ENCODE results near the gene WDR72.
"Not testable (repeated sequence)": the region's sequence is repeated elsewhere in the genome, so short reads cannot be mapped to it uniquely, and the experiment has no call there.

The WDR72 gene

DNA sequence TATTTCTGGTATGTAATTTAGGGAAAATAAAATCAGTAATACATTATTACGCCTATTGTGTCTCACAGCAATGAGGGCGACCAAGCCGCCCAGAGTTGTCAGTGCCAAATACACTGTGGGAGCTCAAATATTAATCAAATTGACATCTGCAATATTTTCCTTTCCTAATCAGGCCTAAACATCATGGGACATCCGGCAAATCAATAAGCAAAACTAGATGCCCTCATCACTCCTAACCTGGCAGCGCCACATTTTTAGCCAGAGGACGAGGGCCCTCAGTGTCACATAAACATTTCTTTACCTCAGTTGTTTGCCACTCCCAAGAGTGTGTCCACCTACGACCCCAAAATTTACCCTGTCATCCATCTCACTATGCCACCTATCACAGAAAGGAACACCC, 64.1 kb downstream of the WDR72 start:
- DNase-seq, result no peak

DNA sequence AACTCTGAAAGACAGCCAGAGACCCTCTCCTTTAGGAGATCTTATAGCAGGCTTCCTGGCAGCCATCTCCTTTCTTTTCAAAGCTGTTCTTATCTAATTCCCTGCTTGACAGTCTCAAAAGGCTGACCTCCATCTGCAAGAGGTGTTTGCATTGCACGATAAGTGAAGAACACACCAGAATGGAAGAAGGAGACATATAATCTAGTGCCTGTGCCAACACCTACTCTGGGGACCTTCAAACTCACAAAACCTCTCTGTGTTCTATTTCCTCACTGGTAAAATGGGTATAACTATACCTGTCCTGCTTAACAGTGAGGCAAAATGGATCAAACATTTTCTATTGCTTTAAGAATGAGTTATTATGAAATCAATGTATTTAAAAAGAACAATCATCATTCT, 65.0 kb downstream of the WDR72 start:
- no peak for DNase-seq

DNA sequence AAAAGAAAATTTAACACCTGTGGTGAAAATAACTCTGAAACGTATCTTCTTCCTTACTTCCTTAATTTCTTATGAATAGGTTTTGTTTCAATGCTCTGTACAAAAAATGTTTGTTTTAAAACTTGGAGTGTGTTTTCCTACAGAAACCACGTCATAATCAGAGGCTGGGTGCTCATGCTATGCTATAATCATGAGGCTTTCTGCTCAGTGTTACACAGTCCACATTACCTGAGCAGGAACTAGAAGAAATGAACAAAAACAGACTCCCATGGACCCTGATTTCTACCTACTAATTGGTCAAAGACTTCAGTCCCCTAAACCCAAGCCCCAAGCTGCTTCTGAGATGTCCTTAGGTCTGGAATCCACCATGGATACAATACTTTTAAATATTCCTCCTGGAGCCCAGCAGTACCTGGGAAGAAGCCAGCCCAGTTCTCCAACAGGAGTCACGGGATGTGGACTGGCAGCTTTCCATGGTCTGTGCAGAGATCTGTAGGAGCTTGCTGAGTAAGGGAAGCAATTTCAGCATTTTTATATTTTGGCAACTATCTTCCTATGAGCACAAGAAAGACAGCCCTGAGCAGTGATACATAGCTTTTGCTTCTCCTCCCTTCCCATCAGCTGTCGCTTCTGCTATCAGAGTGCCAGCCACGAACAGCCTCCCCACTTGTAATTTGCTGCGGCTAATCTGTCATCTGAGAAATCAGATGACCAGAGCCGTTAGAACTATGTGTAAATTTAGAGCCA, 65.6 kb downstream of the WDR72 start:
- DNase-seq, result peak; percentile 35

GRCh38 chr15:53684162-53684561, 75.3 kb downstream of the WDR72 start:
- DNase-seq, result not testable (repeated sequence)

- DNase-seq, result no peak
Measured at GRCh38 chr15:53681056-53681455, 78.4 kb downstream of the WDR72 start.

DNA sequence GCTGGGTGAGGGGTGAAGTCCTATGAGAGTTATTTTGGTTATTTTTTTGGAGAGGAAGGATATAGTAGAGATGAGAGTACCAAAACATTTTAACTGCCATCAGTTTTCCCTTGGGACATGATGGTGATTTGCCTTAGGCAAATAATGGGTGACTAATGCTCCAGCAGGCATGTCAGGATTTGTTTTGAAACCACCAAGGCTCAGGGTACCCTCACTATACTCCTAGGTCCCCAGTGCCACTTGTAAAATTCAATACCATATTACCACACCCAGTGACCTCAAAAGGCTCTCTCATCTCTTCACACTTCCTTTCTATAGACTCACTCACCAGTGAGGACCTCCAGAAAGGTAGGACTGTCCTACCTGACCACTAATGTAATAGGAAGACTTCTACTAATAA, 83.6 kb downstream of the WDR72 start:
- DNase-seq, result no peak

DNA sequence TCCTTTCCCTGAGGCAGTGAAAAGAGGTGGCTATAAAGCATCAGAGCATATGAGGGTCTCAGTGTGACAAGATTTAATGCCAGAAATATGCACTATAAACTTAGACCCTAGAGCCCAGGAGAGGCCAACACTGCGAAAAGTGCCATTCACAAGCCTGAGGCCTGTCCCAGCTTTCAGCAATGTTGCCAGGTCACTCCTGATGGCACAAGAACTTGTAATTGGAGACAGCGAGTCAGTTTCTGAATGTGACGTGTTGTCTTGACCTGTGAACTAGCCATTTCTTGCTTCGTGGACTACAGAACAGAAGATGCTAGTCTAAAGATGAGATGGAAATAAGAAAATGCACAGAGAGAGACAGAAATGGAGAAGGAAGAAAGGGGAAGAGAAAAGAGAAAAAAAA, 87.9 kb downstream of the WDR72 start:
- DNase-seq, result no peak

DNA sequence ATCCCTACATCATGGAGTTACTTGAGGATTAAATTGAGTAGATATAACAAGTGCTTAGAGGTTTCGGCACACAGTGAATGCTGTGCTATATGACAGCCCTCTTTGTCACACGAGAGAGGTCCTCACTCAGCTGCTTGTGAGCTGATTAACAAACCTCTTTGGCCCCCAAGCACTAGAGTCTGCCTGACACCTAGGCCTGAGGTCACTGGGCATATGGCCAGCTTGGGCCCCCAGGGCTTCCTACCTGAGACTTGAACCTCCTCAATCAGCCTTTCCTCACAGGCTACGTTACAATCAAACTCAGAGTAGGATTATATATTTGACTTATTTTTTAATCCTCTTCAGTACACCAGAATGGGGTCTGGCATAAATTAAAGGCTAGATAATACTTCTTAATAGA, 88.8 kb downstream of the WDR72 start:
- no peak for DNase-seq

DNA sequence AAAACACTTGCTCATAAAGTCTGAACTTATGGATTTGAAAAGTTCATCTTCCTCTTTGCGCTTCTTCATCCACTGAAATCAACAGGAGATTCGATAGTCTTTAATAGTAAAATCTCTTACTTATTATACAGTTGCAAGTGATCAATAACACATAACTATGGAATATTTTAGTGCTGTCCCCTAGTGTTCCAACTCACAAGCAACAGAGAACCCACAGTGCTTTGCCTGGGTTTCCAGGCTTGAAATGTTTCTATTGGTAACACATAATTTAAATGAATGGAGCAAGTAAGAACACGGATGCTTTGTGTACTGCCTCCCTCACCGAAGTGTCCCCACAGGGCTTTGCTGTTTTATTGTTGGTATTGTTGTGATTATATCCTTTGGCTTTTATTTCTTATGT, 93.5 kb downstream of the WDR72 start:
- DNase-seq, result no peak

DNA sequence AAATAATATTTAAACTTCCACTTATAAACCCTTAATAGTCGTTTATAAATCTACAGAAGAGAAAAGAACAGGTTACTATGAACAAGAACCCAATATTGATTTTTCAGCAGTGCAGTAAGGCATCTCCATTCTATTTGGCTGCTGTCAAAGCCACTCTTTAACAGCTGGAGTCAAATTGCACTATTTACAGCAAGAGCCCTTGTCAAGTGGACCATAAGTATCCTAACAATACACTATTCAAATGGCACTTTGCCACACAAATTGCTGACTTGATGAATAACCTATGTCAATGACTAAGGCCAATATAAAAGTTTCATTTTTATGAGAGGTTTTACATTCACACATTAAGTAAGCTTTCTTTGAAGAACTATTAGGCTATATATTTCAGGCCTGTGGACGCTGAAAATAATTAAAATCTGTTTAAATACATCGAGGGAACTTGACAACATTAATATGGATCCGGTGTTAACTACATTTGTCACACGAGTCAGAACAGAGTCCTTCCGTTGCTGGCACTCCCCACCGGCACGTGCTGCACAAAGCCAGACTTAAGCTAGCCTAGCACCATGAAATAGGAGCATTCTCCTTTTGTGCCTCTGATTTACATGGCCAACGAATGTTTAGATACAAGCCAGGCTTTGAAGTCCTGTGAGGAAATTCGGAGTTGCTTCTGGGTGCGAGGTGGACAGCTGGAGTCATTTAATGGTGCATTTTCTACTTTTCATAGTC, 100.5 kb downstream of the WDR72 start:
- peak; percentile 86 for DNase-seq

- DNase-seq, result no peak
Measured at GRCh38 chr15:53658255-53658654, 101.2 kb downstream of the WDR72 start.

- no peak for DNase-seq
Measured at GRCh38 chr15:53648934-53649333, 110.5 kb downstream of the WDR72 start.

- DNase-seq, result peak; percentile 14
Measured at GRCh38 chr15:53644660-53645059, 114.8 kb downstream of the WDR72 start.

- no peak for DNase-seq
Measured at GRCh38 chr15:53634517-53635106, 124.9 kb downstream of the WDR72 start.

DNA sequence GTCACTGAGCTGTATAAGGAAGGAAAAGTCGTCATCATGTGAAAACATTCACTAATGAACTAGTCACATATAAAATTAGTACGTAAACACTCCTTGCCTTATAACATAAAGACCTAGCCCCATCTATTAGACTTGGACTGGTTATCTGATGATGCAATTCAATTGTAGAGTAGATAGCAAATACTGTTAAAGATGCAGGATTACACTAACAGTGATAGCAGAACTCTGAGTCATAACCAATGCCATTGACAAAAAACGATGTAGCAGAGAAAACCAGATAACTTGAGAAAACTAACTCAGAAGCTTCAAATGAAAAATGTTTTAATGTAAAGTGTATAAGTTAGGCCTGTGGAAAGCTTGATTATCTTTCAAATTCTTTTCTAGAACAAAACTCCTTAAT, 132.2 kb downstream of the WDR72 start:
- no peak for DNase-seq

DNA sequence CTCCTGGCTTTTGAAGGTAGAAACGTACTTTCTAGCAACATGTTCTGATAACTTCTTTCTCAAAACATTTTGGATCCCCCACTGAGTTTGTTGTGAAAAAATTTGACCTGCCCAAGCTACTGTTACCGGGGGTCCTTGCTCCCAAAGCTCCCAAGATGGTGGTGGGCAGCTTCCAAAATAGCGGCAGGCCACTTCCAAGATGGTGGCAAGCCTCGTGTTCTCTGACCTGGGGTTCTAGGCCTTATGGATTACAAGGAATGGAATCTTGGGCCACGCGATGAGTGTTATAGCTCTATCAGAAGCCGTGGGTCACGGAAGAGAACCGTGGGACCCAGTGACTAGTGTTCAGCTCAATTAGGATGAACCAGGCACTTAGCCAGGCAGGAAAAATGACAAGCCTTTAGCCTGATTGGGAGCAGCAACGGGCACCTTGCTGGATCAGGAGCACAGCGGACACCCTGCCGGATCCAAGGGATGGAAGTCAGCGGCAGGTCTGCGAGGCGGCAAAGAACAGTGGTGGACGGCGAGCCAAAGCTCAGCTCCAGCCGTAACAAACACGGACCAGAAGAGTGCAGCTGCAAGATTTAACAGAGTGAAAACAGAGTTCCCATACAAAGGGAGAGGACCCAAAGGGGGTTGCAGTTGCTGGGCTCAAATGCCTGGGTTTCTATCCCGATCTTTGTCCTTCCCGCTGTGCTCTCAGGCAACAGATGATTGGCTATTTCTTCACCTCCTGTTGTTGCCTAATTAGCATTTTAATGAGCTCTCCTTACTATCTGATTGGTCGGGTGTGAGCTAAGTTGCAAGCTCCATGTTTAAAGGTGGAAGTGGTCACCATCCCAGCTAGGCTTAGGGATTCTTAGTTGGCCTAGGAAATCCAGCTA, 133.3 kb downstream of the WDR72 start:
- no peak for DNase-seq

DNA sequence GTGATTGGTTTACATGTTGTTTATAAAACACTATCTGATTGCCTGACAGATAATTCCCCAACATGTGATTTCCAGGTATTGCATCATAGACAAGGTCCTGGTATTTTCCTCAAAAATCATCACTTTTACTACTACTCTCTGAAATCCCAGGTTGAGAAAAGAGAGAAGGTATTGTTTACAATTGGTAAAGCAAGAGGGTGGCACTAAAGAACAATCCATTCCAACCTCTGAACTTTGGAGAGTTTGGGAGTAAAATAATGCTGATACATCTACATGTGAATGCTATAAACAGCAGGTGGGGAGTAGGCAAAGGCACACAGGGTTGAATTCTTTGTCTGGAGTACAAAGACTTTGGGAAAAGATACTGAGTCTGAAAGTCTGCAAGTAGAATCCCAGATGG, 134.2 kb downstream of the WDR72 start:
- DNase-seq, result no peak

DNA sequence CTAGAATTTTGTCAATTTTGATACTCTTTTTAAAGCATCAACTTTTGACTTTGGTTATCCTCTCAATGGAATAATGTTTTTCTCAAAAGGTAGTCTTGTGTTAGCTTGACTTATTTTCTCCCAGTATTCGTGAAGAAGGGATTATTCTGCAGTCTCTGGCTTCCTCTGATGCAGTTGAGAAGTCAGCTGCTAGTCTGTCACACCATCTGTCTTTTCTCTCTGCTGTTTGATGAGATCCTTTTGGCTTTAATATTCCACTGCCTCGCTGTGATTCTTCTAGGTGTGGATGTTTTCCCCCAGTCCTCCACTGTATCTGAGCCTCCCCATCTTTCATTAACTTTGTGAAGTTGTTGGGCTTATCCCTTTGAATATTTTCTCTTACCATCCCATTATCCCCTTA, 141.0 kb downstream of the WDR72 start:
- no peak for DNase-seq

DNA sequence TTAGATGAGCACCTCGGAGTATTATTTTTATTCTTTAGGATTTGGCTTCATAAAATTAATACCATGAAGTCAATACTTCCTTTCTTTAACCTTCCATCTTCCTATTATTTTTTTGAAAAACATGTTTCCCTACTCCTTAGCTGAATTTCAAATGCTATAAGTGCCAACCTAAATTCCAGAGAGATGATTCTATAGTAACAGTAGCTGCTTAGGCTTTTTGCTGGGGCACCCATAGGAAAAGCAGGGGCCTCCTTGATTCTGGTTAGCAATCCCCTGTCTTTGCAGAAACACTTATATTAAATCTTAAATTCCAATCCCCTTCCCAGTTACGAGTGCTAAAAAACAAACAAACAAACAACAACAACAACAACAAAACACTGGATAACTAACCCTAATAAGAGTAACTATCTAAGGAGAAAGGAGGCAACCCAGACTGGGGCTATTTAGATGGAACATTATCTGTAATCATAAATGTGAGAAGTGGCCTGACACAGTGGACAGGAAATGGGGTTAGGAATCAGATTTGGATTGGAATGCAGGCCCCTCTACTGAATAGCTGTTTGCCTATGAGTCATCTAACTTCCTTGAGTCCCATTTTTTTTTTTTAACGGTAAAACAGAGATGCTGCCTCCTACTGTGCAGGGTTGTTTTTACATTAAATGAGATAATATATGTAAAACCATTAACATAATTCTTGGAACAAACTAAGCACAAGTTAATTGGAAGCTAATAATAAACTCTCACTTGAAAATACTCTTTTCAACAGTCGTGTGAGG, 148.1 kb downstream of the WDR72 start:
- no peak for DNase-seq

DNA sequence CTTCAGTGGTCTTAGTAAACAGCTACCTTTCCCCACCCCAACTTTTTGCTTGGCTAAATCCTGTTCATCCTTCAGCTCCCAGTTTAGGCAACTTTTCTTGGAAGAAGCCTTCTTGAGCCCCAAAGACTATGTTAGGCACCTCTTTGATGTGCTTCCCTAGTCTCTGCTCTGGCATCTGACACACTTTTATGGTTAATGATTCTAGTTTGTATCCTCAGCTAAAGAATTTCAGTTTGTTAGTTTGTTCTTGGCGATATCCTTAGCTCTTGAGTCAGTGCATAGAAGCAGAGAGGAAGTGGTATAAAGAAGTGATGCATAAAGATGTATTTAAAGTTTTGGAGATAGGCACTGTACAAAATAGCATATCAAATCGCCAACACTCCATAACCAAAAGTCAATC, 168.4 kb downstream of the WDR72 start:
- no peak for DNase-seq

DNA sequence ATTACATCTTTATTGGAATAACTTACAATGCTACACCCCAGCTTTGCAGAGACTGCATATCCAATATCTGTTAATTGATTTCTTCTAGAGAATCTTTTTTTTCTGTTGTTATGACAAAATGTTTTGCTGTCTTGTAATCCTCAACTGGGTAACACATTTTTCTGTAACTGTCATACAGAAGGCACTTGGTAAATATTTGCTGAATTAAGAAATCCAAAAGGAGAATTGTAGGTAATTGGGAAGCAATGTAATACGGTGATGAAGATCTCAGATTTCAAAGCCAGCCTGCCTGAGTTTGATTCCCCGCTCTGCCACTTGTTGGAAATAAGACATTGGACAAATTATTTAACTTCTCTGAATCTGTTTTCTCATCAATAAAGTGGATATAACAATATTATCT, 169.1 kb downstream of the WDR72 start:
- DNase-seq, result no peak

GRCh38 chr15:53589520-53590057, 169.9 kb downstream of the WDR72 start:
- no peak for DNase-seq

Data from NCI-H1092 (cell line).